Left lung (tissue), 10 donors: Measurements from ENCODE around the gene YBEY. TPM values are rescaled to one million over a fixed set of nuclear protein-coding genes. Genes with fewer than 3 reads are reported as not detected.

Experiments
- ATAC-seq: fragments of 200-7000 bp; cut with Tn5 transposase; one replicate; pipeline ENCODE4 v1.9.1; 2020; ENCODE audit warnings: moderate library complexity
- DNase-seq, 4 donors: peaks; one replicate each; pipeline ENCODE4 v3.0.0-alpha.2; 2013 to 2020
- H3K27ac ChIP-seq, 2 donors: fragments of 200-600 bp; sonication (generic) in 1 of 2; one replicate each; pipeline versions ENCODE4 v1.5.0 to v1.8.0; 2020 to 2021
- H3K27me3 ChIP-seq, 2 donors: fragments of 200-600 bp; sonication (generic) in 1 of 2; one replicate each; pipeline versions ENCODE4 v1.5.0 to v1.8.0; 2020 to 2021
- H3K36me3 ChIP-seq, 2 donors: fragments of 200-600 bp; sonication (generic) in 1 of 2; one replicate each; pipeline versions ENCODE4 v1.5.0 to v1.8.0; 2020 to 2021
- H3K4me1 ChIP-seq, 2 donors: fragments of 200-600 bp; one replicate each; pipeline ENCODE4 v1.8.0; 2021
- H3K4me3 ChIP-seq, 2 donors: fragments of 200-600 bp; sonication (generic) in 1 of 2; one replicate each; pipeline versions ENCODE4 v1.5.0 to v1.8.0; 2020 to 2021; ENCODE audit warnings: mild to moderate bottlenecking in 1 of 2
- H3K9me3 ChIP-seq, 2 donors: fragments of 200-600 bp; sonication (generic) in 1 of 2; one replicate each; pipeline versions ENCODE4 v1.5.0 to v1.8.0; 2020 to 2021
- intact Hi-C, 2 donors: fragments of 100-400 bp; cut with DNase I; formaldehyde crosslinking; loops; one replicate each; pipeline versions ENCODE4 v1.11.2 to v1.14.2; 2022
- polyA plus RNA-seq, 6 donors: library from polyadenylated mRNA; unstranded; fragments of 120-200 nt; gene quantifications; one replicate each; pipeline ENCODE4 v1.2.1, GENCODE V29; 2013; ENCODE audit not compliant: insufficient read length in 6 of 6
- total RNA-seq, 2 donors: library from RNA; stranded (reverse); fragmentation: NEBNext Ultra II Directional; extraction: Animal tissue kit (Norgen Biotek cat#: 25700); gene quantifications; one replicate each; pipeline ENCODE4 v1.2.1, GENCODE V29; 2021
- TF ChIP-seq, protein P1 (sequence below), 2 donors: fragments of 200-600 bp; sonication (generic) in 1 of 2; IDR thresholded peaks; one replicate each; pipeline versions ENCODE4 v1.5.0 to v1.8.0; 2021; ENCODE audit warnings: antibody characterized with exemption in 2 of 2
- donor health status: DM: no; HTN: yes; CAD: no.
- donor health status: DM: no; HTN: no; CAD: no.

Gene YBEY
- total and polyA plus RNA-seq, 8 donors = 6.1 to 23.1 (median 17.6) TPM

- intact Hi-C loops = no loop called here
- peaks cover 0 to 59% of the 10 kb centered on the region in 2 donors for H3K36me3 ChIP-seq
- TF ChIP-seq, protein P1, sequence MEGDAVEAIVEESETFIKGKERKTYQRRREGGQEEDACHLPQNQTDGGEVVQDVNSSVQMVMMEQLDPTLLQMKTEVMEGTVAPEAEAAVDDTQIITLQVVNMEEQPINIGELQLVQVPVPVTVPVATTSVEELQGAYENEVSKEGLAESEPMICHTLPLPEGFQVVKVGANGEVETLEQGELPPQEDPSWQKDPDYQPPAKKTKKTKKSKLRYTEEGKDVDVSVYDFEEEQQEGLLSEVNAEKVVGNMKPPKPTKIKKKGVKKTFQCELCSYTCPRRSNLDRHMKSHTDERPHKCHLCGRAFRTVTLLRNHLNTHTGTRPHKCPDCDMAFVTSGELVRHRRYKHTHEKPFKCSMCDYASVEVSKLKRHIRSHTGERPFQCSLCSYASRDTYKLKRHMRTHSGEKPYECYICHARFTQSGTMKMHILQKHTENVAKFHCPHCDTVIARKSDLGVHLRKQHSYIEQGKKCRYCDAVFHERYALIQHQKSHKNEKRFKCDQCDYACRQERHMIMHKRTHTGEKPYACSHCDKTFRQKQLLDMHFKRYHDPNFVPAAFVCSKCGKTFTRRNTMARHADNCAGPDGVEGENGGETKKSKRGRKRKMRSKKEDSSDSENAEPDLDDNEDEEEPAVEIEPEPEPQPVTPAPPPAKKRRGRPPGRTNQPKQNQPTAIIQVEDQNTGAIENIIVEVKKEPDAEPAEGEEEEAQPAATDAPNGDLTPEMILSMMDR (IDR thresholded peaks at IDR 0.05) = no peak
- H3K4me1 ChIP-seq = no peaks in the 10 kb centered on the region
- no peak overlapping the region for H3K27ac ChIP-seq
- DNase-seq (peak in 1 of 4 donors; percentile 60), ATAC-seq (no peak)
- no peak overlapping the region for H3K4me3 ChIP-seq
- no peaks in the 10 kb centered on the region for H3K27me3 ChIP-seq
- H3K9me3 ChIP-seq = no peaks in the 10 kb centered on the region
Observed at GRCh38 chr21:46344219-46344915, 58.2 kb downstream of the YBEY start.

GRCh38 chr21:46345861-46346260 lies 59.7 kb downstream of the YBEY start:
- no peaks in the 10 kb centered on the region for H3K27me3 ChIP-seq
- TF ChIP-seq, protein P1 (IDR thresholded peaks at IDR 0.05) = no peak

DNA sequence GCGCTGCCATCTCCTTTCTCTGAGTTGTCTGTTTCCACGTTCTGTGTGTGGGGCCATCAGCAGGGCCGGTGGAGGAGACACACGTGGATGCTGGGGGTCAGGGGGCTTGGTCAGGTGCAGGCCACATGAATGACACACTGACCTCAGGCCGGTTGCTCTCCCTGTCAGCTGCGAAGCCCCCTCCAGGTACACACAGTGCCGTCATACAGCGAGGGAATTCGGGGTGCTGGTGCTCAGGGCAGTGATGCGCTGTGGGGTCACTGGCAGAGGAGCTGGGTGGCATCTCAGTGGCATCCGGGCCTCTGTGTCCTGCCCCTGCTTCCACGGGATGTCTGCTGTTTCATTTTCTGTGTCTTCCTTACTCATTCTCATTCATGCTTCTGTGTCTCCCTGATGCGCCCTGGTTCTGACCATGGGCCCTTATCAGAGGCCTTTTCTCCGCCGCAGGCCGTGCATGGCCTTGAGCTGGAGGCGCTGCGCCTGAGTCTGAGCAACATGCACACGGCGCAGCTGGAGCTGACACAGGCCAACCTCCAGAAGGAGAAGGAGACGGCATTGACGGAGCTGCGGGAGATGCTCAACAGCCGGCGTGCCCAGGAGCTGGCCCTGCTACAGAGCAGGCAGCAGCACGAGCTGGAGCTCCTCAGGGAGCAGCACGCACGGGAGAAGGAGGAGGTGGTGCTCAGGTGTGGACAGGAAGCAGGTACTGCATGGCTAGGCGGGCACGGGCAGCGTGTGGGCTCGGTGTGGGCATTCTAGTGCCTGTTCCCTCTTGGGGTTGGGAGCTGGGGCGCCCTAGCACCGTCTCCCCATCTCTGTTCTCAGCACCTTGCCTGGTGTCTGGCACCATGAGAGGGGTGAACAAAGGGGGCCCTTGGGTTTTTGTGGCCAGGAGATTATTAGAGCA lies 60.4 kb downstream of the YBEY start:
- intact Hi-C loops = no loop called here
- ATAC-seq (no peak), DNase-seq (peak in 1 of 4 donors; percentile 72)
- Histone ChIP-seq H3K27me3 (no peaks in the 10 kb centered on the region), H3K27ac (no peak overlapping the region), H3K9me3 (no peaks in the 10 kb centered on the region), H3K4me1 (no peaks in the 10 kb centered on the region), H3K36me3 (peaks cover 0 to 72% of the 10 kb centered on the region in 2 donors), H3K4me3 (no peak overlapping the region)
- TF ChIP-seq, protein P1 (IDR thresholded peaks at IDR 0.05) = no peak

More at GRCh38 chr21:46345861-46346260, 59.7 kb downstream of the YBEY start:
- ATAC-seq = no peak
- Histone ChIP-seq H3K4me3 (no peak overlapping the region), H3K36me3 (peaks cover 0 to 65% of the 10 kb centered on the region in 2 donors), H3K9me3 (no peaks in the 10 kb centered on the region), H3K27ac (no peak overlapping the region), H3K4me1 (no peaks in the 10 kb centered on the region)
- no peak for DNase-seq
- intact Hi-C loops = no loop called here

GRCh38 chr21:46347203-46347550 lies 61.0 kb downstream of the YBEY start:
- no peaks in the 10 kb centered on the region for H3K27me3 ChIP-seq
- intact Hi-C loops = no loop called here
- no peak overlapping the region for H3K27ac ChIP-seq
- no peaks in the 10 kb centered on the region for H3K9me3 ChIP-seq
- ATAC-seq (no peak), DNase-seq (peak in 1 of 4 donors; percentile 15)
- TF ChIP-seq, protein P1 (IDR thresholded peaks at IDR 0.05) = no peak
- no peak overlapping the region for H3K4me3 ChIP-seq
- H3K36me3 ChIP-seq = peaks cover 0 to 78% of the 10 kb centered on the region in 2 donors
- no peaks in the 10 kb centered on the region for H3K4me1 ChIP-seq

Other genes starting within 250 kb of the YBEY start
- gene COL6A2, start 188.2 kb upstream of the YBEY start, total RNA-seq = 100 to 1,000 TPM; 405 to 474 TPM
- gene COL6A2, start 188.2 kb upstream of the YBEY start, polyA plus RNA-seq = 100 to 1,000 TPM; 362 to 647 (median 454) TPM
- gene FTCD, start 130.8 kb upstream of the YBEY start, total RNA-seq = under 1 TPM; 0.29 to 0.38 TPM
- 1 to 10 TPM; 1.5 to 2.4 (median 1.7) TPM for gene FTCD, start 130.8 kb upstream of the YBEY start, polyA plus RNA-seq
- 10 to 100 TPM in 1 of 2 donors, 1 to 10 TPM in 1; 5.0 to 10.3 TPM for gene SPATC1L, start 101.9 kb upstream of the YBEY start, total RNA-seq
- 10 to 100 TPM in 5 of 6 donors, 1 to 10 TPM in 1; 7.0 to 17.7 (median 13.1) TPM for gene SPATC1L, start 101.9 kb upstream of the YBEY start, polyA plus RNA-seq
- 100 to 1,000 TPM in 1 of 2 donors, 10 to 100 TPM in 1; 80.7 to 184 TPM for gene LSS, start 57.6 kb upstream of the YBEY start, total RNA-seq
- gene LSS, start 57.6 kb upstream of the YBEY start, polyA plus RNA-seq = 10 to 100 TPM; 34.9 to 62.6 (median 45.4) TPM
- 10 to 100 TPM; 77.4 to 91.5 TPM for gene MCM3AP, start 731 bp upstream of the YBEY start, total RNA-seq
- 100 to 1,000 TPM in 2 of 6 donors, 10 to 100 TPM in 4; 82.9 to 106 (median 99.1) TPM for gene MCM3AP, start 731 bp upstream of the YBEY start, polyA plus RNA-seq
- gene C21orf58, start 37.5 kb downstream of the YBEY start, total RNA-seq = 1 to 10 TPM; 5.8 to 6.4 TPM
- gene C21orf58, start 37.5 kb downstream of the YBEY start, polyA plus RNA-seq = 10 to 100 TPM; 16.5 to 24.6 (median 19.7) TPM
- 10 to 100 TPM; 25.7 to 33.1 TPM for gene PCNT, start 37.8 kb downstream of the YBEY start, total RNA-seq
- gene PCNT, start 37.8 kb downstream of the YBEY start, polyA plus RNA-seq = 10 to 100 TPM; 31.1 to 35.4 (median 32.4) TPM
- gene DIP2A, start 172.5 kb downstream of the YBEY start, total RNA-seq = 10 to 100 TPM; 31.5 to 33.2 TPM
- gene DIP2A, start 172.5 kb downstream of the YBEY start, polyA plus RNA-seq = 10 to 100 TPM; 54.5 to 75.3 (median 65.4) TPM